ENCODE results near the gene DOCK8. TPM values are rescaled to one million over a fixed set of nuclear protein-coding genes. Genes with fewer than 3 reads are reported as not detected.

The DOCK8 gene
- total RNA-seq, 1 experiment from 2014 or later: 39.1 TPM

DNA sequence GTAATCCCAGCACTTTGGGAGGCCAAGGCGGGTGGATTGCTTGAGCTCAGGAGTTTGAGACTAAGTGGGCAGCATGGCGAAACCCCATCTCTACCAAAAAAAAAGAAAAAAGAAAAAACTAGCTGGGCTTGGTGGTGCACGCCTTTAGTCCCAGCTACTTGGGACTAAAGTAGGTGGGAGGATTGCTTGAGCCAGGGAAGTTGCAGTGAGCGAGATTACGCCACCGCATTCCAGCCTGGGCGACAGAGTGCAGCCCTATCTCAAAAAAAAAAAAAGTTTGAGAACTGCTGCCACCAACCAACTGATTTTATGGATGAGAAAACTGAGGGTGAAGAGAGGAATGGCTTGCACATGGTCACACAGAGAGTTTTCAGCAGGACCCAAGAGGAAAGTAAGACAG is 175.1 kb downstream of the DOCK8 start:
- H3K9me3 ChIP-seq (ENCODE audit: low read length): no peaks in the 10 kb centered on the region
- no peak for DNase-seq

DNA sequence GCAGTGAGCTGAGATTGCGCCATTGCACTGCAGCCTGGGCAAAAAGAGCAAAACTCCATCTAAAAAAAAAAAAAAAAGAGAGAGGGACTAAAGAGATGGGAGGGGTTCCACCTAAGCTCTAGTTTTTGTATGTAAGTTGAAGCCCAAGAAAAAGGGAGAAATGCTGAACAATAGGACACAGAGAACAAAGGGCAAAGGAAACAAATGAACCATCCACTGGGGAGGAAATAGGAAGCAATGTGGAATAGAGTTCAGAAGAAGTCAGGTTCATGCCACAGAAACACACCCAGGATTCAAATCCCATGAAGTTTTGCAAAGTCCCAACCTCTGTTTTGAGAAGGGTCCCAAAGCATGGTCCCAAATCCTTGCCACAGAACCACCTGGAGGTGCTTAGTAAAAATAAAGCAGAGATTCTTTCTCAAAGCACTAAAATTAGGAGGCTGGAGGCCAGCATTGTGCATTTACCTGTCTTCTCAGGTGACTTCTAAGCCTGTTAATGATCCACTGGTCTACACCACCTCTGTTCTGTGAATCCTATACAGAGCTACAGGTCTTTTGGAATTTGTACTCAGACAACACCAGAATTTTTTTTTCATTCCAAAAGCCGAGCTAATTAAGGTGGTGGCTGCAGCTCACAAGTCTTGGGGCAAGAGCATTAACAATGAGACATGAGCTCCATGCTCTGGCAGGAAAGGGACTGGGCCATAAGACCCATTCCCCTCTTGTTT is 177.6 kb downstream of the DOCK8 start:
- Histone ChIP-seq H3K9me2 (replicated peaks; ENCODE audit: insufficient read depth, low read length) (no peaks in the 10 kb centered on the region), H3K9me3 (ENCODE audit: low read length) (no peaks in the 10 kb centered on the region), H3K4me3 (ENCODE audit: low read length) (no peak overlapping the region), H3K27ac (ENCODE audit: low read length) (no peak overlapping the region), H3K79me2 (ENCODE audit: low read length) (no peaks in the 10 kb centered on the region), H3K4me1 (ENCODE audit: low read length) (peaks cover 4% of the 10 kb centered on the region; the same call in 1 of the 2 replicates), H4K20me1 (ENCODE audit: insufficient read depth, low read depth, low read length) (no peaks in the 10 kb centered on the region), H3K9ac (ENCODE audit: low read length) (no peak overlapping the region), H3K36me3 (ENCODE audit: insufficient read depth, low read length) (0 out of 2 replicates have a peak, but pooled peaks cover 3% of the 10 kb centered on the region), H3K27me3 (ENCODE audit: low read length) (no peaks in the 10 kb centered on the region), H2AFZ (ENCODE audit: low read length) (no peak overlapping the region), H3K4me2 (ENCODE audit: low read depth, low read length, poor library complexity, severe bottlenecking) (no peak overlapping the region)
- no peak for DNase-seq

More for the DNA sequence above, 175.1 kb downstream of the DOCK8 start:
- Histone ChIP-seq H4K20me1 (ENCODE audit: insufficient read depth, low read depth, low read length) (no peaks in the 10 kb centered on the region), H3K9ac (ENCODE audit: low read length) (no peak overlapping the region), H3K4me2 (ENCODE audit: low read depth, low read length, poor library complexity, severe bottlenecking) (no peak overlapping the region), H3K27ac (ENCODE audit: low read length) (no peak overlapping the region), H2AFZ (ENCODE audit: low read length) (no peak overlapping the region), H3K27me3 (ENCODE audit: low read length) (no peaks in the 10 kb centered on the region), H3K4me3 (ENCODE audit: low read length) (no peak overlapping the region), H3K9me2 (replicated peaks; ENCODE audit: insufficient read depth, low read length) (no peaks in the 10 kb centered on the region), H3K36me3 (ENCODE audit: insufficient read depth, low read length) (no peaks in the 10 kb centered on the region), H3K79me2 (ENCODE audit: low read length) (no peaks in the 10 kb centered on the region), H3K4me1 (ENCODE audit: low read length) (peaks cover 4% of the 10 kb centered on the region; the same call in 1 of the 2 replicates)

DNA sequence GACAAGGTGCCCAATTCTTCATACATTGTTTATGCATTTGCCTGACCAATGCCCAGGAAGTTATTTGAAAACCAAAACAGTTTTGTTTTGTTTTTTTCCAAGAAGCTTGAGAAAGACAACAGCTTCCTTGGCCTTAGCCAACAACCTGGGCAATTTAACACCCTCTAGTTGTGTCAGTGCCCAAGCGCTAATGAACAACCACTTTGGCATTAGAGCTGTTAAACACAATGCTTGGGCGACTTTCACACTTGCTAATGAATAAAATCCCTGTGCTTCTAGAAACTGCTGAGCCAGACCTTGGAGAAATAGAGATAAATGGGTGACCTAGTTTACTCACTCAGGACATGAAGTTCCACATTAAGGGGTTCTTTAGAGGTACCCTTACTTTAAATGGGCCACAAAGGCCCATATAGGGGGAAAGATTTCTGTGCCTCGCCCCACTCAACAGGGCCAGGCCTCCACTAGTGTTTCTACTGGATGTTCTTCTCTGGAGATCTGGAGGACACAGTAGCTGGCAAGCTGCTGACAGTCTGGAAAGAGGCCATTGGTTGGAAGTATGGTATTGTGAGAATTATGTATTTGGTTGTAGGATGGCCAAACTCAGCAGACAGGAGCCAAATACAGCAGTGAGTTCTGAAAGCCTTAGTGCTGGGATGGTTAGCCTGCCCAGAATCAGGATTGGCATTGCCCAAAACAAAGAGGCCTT is 179.8 kb downstream of the DOCK8 start:
- H3K4me3 ChIP-seq (ENCODE audit: low read length): no peak overlapping the region
- H3K4me1 ChIP-seq (ENCODE audit: low read length): no peaks in the 10 kb centered on the region
- no peak for DNase-seq
- H3K27me3 ChIP-seq (ENCODE audit: low read length): no peaks in the 10 kb centered on the region
- no peak overlapping the region for H3K27ac ChIP-seq (ENCODE audit: low read length)
- no peak overlapping the region for H3K9ac ChIP-seq (ENCODE audit: low read length)
- no peaks in the 10 kb centered on the region for H3K79me2 ChIP-seq (ENCODE audit: low read length)
- no peaks in the 10 kb centered on the region for H3K9me2 ChIP-seq (replicated peaks; ENCODE audit: insufficient read depth, low read length)
- no peaks in the 10 kb centered on the region for H4K20me1 ChIP-seq (ENCODE audit: insufficient read depth, low read depth, low read length)
- peaks cover 12% of the 10 kb centered on the region for H3K36me3 ChIP-seq (ENCODE audit: insufficient read depth, low read length)
- no peak overlapping the region for H2AFZ ChIP-seq (ENCODE audit: low read length)
- H3K4me2 ChIP-seq (ENCODE audit: low read depth, low read length, poor library complexity, severe bottlenecking): no peak overlapping the region
- no peaks in the 10 kb centered on the region for H3K9me3 ChIP-seq (ENCODE audit: low read length)

- H3K4me1 ChIP-seq (ENCODE audit: low read length): no peaks in the 10 kb centered on the region
- H3K27me3 ChIP-seq (ENCODE audit: low read length): no peaks in the 10 kb centered on the region
- H4K20me1 ChIP-seq (ENCODE audit: insufficient read depth, low read depth, low read length): no peaks in the 10 kb centered on the region
- no peak overlapping the region for H3K9ac ChIP-seq (ENCODE audit: low read length)
- no peaks in the 10 kb centered on the region for H3K9me2 ChIP-seq (replicated peaks; ENCODE audit: insufficient read depth, low read length)
- no peaks in the 10 kb centered on the region for H3K79me2 ChIP-seq (ENCODE audit: low read length)
- H2AFZ ChIP-seq (ENCODE audit: low read length): no peak overlapping the region
- no peaks in the 10 kb centered on the region for H3K9me3 ChIP-seq (ENCODE audit: low read length)
- peaks cover 16% of the 10 kb centered on the region for H3K36me3 ChIP-seq (ENCODE audit: insufficient read depth, low read length)
- H3K4me3 ChIP-seq (ENCODE audit: low read length): no peak overlapping the region
- no peak for DNase-seq
- H3K4me2 ChIP-seq (ENCODE audit: low read depth, low read length, poor library complexity, severe bottlenecking): no peak overlapping the region
- H3K27ac ChIP-seq (ENCODE audit: low read length): no peak overlapping the region
Observed at GRCh38 chr9:396396-396795, 181.7 kb downstream of the DOCK8 start.

DNA sequence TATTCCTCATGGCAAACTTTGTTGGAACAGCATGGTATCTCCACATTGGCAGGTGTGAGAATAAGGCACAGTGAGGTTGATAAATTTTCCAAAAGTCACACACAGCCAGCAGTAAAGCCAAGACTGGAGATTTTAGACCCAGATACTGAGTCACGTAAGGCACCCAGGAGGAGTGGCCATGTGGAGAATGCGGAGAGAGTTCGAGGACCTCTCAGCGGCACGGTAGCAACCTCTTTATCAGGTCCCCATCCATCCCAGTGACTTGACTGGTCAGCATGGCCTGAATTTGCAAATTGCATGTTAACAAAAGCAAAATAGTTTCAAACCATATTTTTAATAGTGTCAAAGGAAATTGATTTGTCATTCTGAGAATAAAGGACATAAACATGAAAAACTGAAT is 183.4 kb downstream of the DOCK8 start:
- H3K4me1 ChIP-seq (ENCODE audit: low read length): no peaks in the 10 kb centered on the region
- peaks cover 22% of the 10 kb centered on the region for H3K36me3 ChIP-seq (ENCODE audit: insufficient read depth, low read length)
- H3K9me2 ChIP-seq (replicated peaks; ENCODE audit: insufficient read depth, low read length): no peaks in the 10 kb centered on the region
- no peaks in the 10 kb centered on the region for H4K20me1 ChIP-seq (ENCODE audit: insufficient read depth, low read depth, low read length)
- no peaks in the 10 kb centered on the region for H3K79me2 ChIP-seq (ENCODE audit: low read length)
- no peak for DNase-seq
- no peak overlapping the region for H3K4me2 ChIP-seq (ENCODE audit: low read depth, low read length, poor library complexity, severe bottlenecking)
- no peak overlapping the region for H3K9ac ChIP-seq (ENCODE audit: low read length)
- H2AFZ ChIP-seq (ENCODE audit: low read length): no peak overlapping the region
- H3K4me3 ChIP-seq (ENCODE audit: low read length): no peak overlapping the region
- no peak overlapping the region for H3K27ac ChIP-seq (ENCODE audit: low read length)
- H3K27me3 ChIP-seq (ENCODE audit: low read length): no peaks in the 10 kb centered on the region
- H3K9me3 ChIP-seq (ENCODE audit: low read length): no peaks in the 10 kb centered on the region

DNA sequence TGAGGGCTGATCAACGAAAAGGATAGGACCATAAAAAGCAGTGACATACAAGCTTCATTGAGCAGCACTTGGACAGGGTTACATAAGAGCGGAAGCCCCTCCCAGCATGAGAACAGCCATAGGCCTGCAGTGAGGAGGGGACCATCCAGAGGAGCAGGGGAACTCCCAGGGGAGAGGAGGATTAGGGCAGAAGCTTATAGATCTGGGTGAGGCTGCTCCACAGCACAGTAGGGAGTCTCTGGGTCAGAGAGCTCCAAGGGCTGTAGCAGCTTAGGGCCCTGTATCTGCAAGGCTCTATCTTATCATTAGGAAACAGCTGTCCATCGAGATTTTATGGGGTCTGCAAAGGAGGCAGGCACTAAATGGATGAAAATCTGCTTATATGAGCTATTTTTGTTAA is 186.6 kb downstream of the DOCK8 start:
- no peaks in the 10 kb centered on the region for H4K20me1 ChIP-seq (ENCODE audit: insufficient read depth, low read depth, low read length)
- no peak overlapping the region for H3K4me3 ChIP-seq (ENCODE audit: low read length)
- H3K27me3 ChIP-seq (ENCODE audit: low read length): no peaks in the 10 kb centered on the region
- H3K27ac ChIP-seq (ENCODE audit: low read length): no peak overlapping the region
- no peaks in the 10 kb centered on the region for H3K9me3 ChIP-seq (ENCODE audit: low read length)
- H3K4me2 ChIP-seq (ENCODE audit: low read depth, low read length, poor library complexity, severe bottlenecking): no peak overlapping the region
- H3K79me2 ChIP-seq (ENCODE audit: low read length): no peaks in the 10 kb centered on the region
- H2AFZ ChIP-seq (ENCODE audit: low read length): no peak overlapping the region
- H3K4me1 ChIP-seq (ENCODE audit: low read length): no peaks in the 10 kb centered on the region
- no peaks in the 10 kb centered on the region for H3K9me2 ChIP-seq (replicated peaks; ENCODE audit: insufficient read depth, low read length)
- no peak overlapping the region for H3K9ac ChIP-seq (ENCODE audit: low read length)
- DNase-seq: no peak
- H3K36me3 ChIP-seq (ENCODE audit: insufficient read depth, low read length): peaks cover 29% of the 10 kb centered on the region

DNA sequence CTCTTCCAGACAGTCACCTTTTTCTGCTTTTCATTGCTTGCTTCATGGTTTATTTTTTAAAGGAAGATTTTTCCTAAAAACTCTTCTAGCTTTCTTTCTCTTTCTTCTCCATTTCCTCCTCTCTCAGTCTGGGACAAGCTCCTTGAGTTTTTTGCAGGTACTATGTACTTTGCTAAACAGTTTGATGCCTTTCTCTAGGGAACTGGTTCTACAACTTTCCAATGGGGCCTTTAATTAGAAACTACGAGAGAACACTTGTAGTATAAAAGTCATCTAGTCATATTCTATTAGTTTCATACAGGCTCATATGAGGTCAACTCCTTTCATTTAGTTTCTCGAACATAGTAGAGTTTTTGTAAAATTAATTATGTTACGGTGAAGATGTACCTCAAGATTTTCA is 189.6 kb downstream of the DOCK8 start:
- no peak overlapping the region for H3K4me3 ChIP-seq (ENCODE audit: low read length)
- no peaks in the 10 kb centered on the region for H3K9me2 ChIP-seq (replicated peaks; ENCODE audit: insufficient read depth, low read length)
- no peak overlapping the region for H2AFZ ChIP-seq (ENCODE audit: low read length)
- no peaks in the 10 kb centered on the region for H3K9me3 ChIP-seq (ENCODE audit: low read length)
- no peaks in the 10 kb centered on the region for H3K79me2 ChIP-seq (ENCODE audit: low read length)
- H3K27ac ChIP-seq (ENCODE audit: low read length): no peak overlapping the region
- no peak overlapping the region for H3K4me2 ChIP-seq (ENCODE audit: low read depth, low read length, poor library complexity, severe bottlenecking)
- no peaks in the 10 kb centered on the region for H4K20me1 ChIP-seq (ENCODE audit: insufficient read depth, low read depth, low read length)
- H3K27me3 ChIP-seq (ENCODE audit: low read length): no peaks in the 10 kb centered on the region
- no peak overlapping the region for H3K9ac ChIP-seq (ENCODE audit: low read length)
- DNase-seq: no peak
- no peaks in the 10 kb centered on the region for H3K4me1 ChIP-seq (ENCODE audit: low read length)
- peaks cover 27% of the 10 kb centered on the region for H3K36me3 ChIP-seq (ENCODE audit: insufficient read depth, low read length)

DNA sequence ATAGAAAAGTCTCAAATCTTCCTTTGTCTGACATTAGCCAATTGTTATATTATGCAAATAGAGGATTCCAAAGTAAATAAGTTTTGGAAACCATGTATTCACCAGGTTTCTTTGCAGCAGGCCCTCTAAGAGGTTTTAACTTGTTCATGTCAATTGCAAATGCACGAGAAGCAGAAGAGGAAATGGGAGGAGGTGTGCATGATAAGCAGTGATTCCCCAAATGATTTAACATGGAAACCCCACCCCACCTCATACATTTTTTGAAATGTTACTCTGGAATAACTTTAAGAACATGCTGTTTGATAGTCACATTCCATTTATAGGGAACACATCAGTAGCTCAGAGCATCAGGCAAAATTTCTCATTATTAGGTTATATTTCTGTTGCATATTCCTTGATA is 190.7 kb downstream of the DOCK8 start:
- Histone ChIP-seq H3K79me2 (ENCODE audit: low read length) (no peaks in the 10 kb centered on the region), H3K36me3 (ENCODE audit: insufficient read depth, low read length) (peaks cover 26% of the 10 kb centered on the region; the same call in 1 of the 2 replicates), H4K20me1 (ENCODE audit: insufficient read depth, low read depth, low read length) (no peaks in the 10 kb centered on the region), H3K9ac (ENCODE audit: low read length) (no peak overlapping the region), H2AFZ (ENCODE audit: low read length) (no peak overlapping the region), H3K27ac (ENCODE audit: low read length) (no peak overlapping the region), H3K4me1 (ENCODE audit: low read length) (no peaks in the 10 kb centered on the region), H3K4me2 (ENCODE audit: low read depth, low read length, poor library complexity, severe bottlenecking) (no peak overlapping the region), H3K9me2 (replicated peaks; ENCODE audit: insufficient read depth, low read length) (no peaks in the 10 kb centered on the region), H3K9me3 (ENCODE audit: low read length) (no peaks in the 10 kb centered on the region), H3K4me3 (ENCODE audit: low read length) (no peak overlapping the region), H3K27me3 (ENCODE audit: low read length) (no peaks in the 10 kb centered on the region)
- no peak for DNase-seq

Data from Karpas-422 (cell line).